ENCODE data around the gene PGAM1. TPM values are rescaled to one million over a fixed set of nuclear protein-coding genes. Genes with fewer than 3 reads are reported as not detected.

Gene PGAM1
- polyA plus RNA-seq, 1 of the 3 experiments (the other 2 are of a cell fraction), result 398 TPM

GRCh38 chr10:97427571-97428179, 1.7 kb downstream of the PGAM1 start:
- Histone ChIP-seq H3F3A (replicated peaks; ENCODE audit: insufficient read depth) (peaks cover 56% of the 10 kb centered on the region), H3K79me2 (ENCODE audit: insufficient read depth) (peaks cover 68% of the 10 kb centered on the region), H3K27me3 (ENCODE audit: insufficient read depth) (no peaks in the 10 kb centered on the region), H2AFZ (ENCODE audit: low read depth) (no peak overlapping the region), H4K20me1 (ENCODE audit: insufficient read depth) (peaks cover 16% of the 10 kb centered on the region), H3K4me2 (peak overlapping the region; percentile 94), H3K4me3 (ENCODE audit: low read depth in 2 of 2, low read length in 1 of 2) (peak overlapping the region; percentile 61 to 99), H3K9me2 (no peaks in the 10 kb centered on the region), H3K9me3 (no peaks in the 10 kb centered on the region), H3K9ac (peak overlapping the region; percentile 93), H3K36me3 (replicated peaks in 1 of 2; ENCODE audit: control insufficient read depth in 1 of 2, insufficient read depth in 2 of 2, low read length in 1 of 2) (peaks cover 26 to 39% of the 10 kb centered on the region in 2 experiments), H3K27ac (ENCODE audit: low read depth in 2 of 2, low read length in 1 of 2) (peak overlapping the region; percentile 69 to 93), H3K4me1 (ENCODE audit: control insufficient read depth in 1 of 2, insufficient read depth in 2 of 2, low read depth in 1 of 2, low read length in 1 of 2) (peaks cover 14 to 28% of the 10 kb centered on the region in 2 experiments; a peak in 3 of 4 replicates)
- 8% methylated on average over 9 of the region's 9 CpGs for WGBS (ENCODE audit: low lambda C conversion rate)
- no peak for TF ChIP-seq CHD2 (IDR thresholded peaks at IDR 0.05; ENCODE audit: low read length, partially characterized antibody)
- TF ChIP-seq YY1 (IDR thresholded peaks at IDR 0.05; ENCODE audit: low read depth), result peak; percentile 62; the same call in 1 of the 2 replicates
- ChIA-PET CTCF (interaction anchor here (1.0 to 1.5 kb wide), 3 partner anchors 10 to 27 kb away, joined by 3 to 6 read pairs (median 4); no protein-coding TSS in a partner anchor), POLR2A (no interaction called here)
- DNase-seq, result peak; percentile 33

- H3F3A ChIP-seq (replicated peaks; ENCODE audit: insufficient read depth), result peaks cover 52% of the 10 kb centered on the region
- POLR2A ChIA-PET, result no interaction called here
- H3K27me3 ChIP-seq (ENCODE audit: insufficient read depth), result no peaks in the 10 kb centered on the region
- H3K9ac ChIP-seq, result peak overlapping the region; percentile 93
- peaks cover 14 to 22% of the 10 kb centered on the region in 2 experiments; a peak in 3 of 4 replicates for H3K4me1 ChIP-seq (ENCODE audit: control insufficient read depth in 1 of 2, insufficient read depth in 2 of 2, low read depth in 1 of 2, low read length in 1 of 2)
- no peak for DNase-seq
- 53% methylated on average over 4 of the region's 4 CpGs for WGBS (ENCODE audit: low lambda C conversion rate)
- no peak overlapping the region; the same call in 1 of the 2 replicates for H2AFZ ChIP-seq (ENCODE audit: low read depth)
- H4K20me1 ChIP-seq (ENCODE audit: insufficient read depth), result peaks cover 16% of the 10 kb centered on the region
- H3K4me2 ChIP-seq, result peak overlapping the region; percentile 94
- peaks cover 29 to 42% of the 10 kb centered on the region in 2 experiments for H3K36me3 ChIP-seq (replicated peaks in 1 of 2; ENCODE audit: control insufficient read depth in 1 of 2, insufficient read depth in 2 of 2, low read length in 1 of 2)
- peak overlapping the region; percentile 69 to 93; a peak in 3 of 4 replicates for H3K27ac ChIP-seq (ENCODE audit: low read depth in 2 of 2, low read length in 1 of 2)
- CTCF ChIA-PET, result interaction anchor here (1.2 to 1.5 kb wide), 2 partner anchors 22 to 28 kb away, joined by 4 to 6 read pairs; no protein-coding TSS in a partner anchor
- H3K9me2 ChIP-seq, result no peaks in the 10 kb centered on the region
- TF ChIP-seq ELF1 (IDR thresholded peaks at IDR 0.05) (0 out of 2 replicates have a peak, but pooled peaks have one; percentile 32), JUND (IDR thresholded peaks at IDR 0.05) (no peak), POLR2AphosphoS5 (IDR thresholded peaks at IDR 0.05; ENCODE audit: low read depth, low read length) (peak; percentile 33; the same call in 1 of the 2 replicates), USF1 (IDR thresholded peaks at IDR 0.05; ENCODE audit: borderline replicate concordance, low read depth) (no peak), RXRA (IDR thresholded peaks at IDR 0.05; ENCODE audit: borderline replicate concordance, low read depth) (no peak), NRF1 (IDR thresholded peaks at IDR 0.05; ENCODE audit: low read depth, low read length) (no peak)
- H3K79me2 ChIP-seq (ENCODE audit: insufficient read depth), result peaks cover 68% of the 10 kb centered on the region
- H3K4me3 ChIP-seq (ENCODE audit: low read depth in 2 of 2, low read length in 1 of 2), result peak overlapping the region; percentile 61 to 99
- no peaks in the 10 kb centered on the region for H3K9me3 ChIP-seq
Observed at GRCh38 chr10:97428572-97428981, 2.6 kb downstream of the PGAM1 start.

GRCh38 chr10:97434055-97434454, 8.1 kb downstream of the PGAM1 start:
- TF ChIP-seq ELF1 (IDR thresholded peaks at IDR 0.05), result no peak
- no peak for TF ChIP-seq TEAD4 (IDR thresholded peaks at IDR 0.05; ENCODE audit: borderline replicate concordance, insufficient read depth)
- no peak for TF ChIP-seq EP300 (IDR thresholded peaks at IDR 0.05; ENCODE audit: borderline replicate concordance in 1 of 2, low read depth in 1 of 2, low read length in 1 of 2)
- H3K36me3 ChIP-seq (replicated peaks in 1 of 2; ENCODE audit: control insufficient read depth in 1 of 2, insufficient read depth in 2 of 2, low read length in 1 of 2), result peaks cover 53 to 67% of the 10 kb centered on the region in 2 experiments
- peaks cover 8% of the 10 kb centered on the region for H4K20me1 ChIP-seq (ENCODE audit: insufficient read depth)
- H3K4me2 ChIP-seq, result no peak overlapping the region
- H3K9me2 ChIP-seq, result no peaks in the 10 kb centered on the region
- H3K9me3 ChIP-seq, result no peaks in the 10 kb centered on the region
- H2AFZ ChIP-seq (ENCODE audit: low read depth), result no peak overlapping the region
- no peak overlapping the region for H3K9ac ChIP-seq
- H3K4me3 ChIP-seq (ENCODE audit: low read depth in 2 of 2, low read length in 1 of 2), result no peak overlapping the region
- no peak for DNase-seq
- ChIA-PET CTCF (interaction anchor here (0.7 to 1.6 kb wide), 3 partner anchors 26 to 139 kb away, joined by 3 to 5 read pairs (median 3); partner anchors contain the start of gene ANKRD2), POLR2A (interaction anchor here (0.9 kb wide), 1 partner anchor 11 kb away, joined by 3 read pairs; no protein-coding TSS in a partner anchor)
- H3K4me1 ChIP-seq (ENCODE audit: control insufficient read depth in 1 of 2, insufficient read depth in 2 of 2, low read depth in 1 of 2, low read length in 1 of 2), result 0 out of 4 replicates have a peak, but pooled peaks cover 0 to 8% of the 10 kb centered on the region in 2 experiments
- no peak overlapping the region for H3K27ac ChIP-seq (ENCODE audit: low read depth in 2 of 2, low read length in 1 of 2)
- H3K79me2 ChIP-seq (ENCODE audit: insufficient read depth), result peaks cover 25% of the 10 kb centered on the region
- H3K27me3 ChIP-seq (ENCODE audit: insufficient read depth), result no peaks in the 10 kb centered on the region
- H3F3A ChIP-seq (replicated peaks; ENCODE audit: insufficient read depth), result peaks cover 47% of the 10 kb centered on the region

Data from SK-N-SH (cell line).